A549 (cell line): ENCODE results near the gene ENPP7.

ENCODE experiments used
- JUNB ChIP-seq: fragments of >200 bp; sonication (Bioruptor Twin); formaldehyde crosslinking; IDR thresholded peaks from 2 replicates; pipeline ENCODE4 v1.6.1; 2016
- TF ChIP-seq, protein P1 (sequence below): fragments of >200 bp; sonication (Bioruptor Twin); formaldehyde crosslinking; IDR thresholded peaks from 3 replicates; pipeline ENCODE4 v1.5.1; 2016

GRCh38 chr17:79774561-79774975 lies 43.8 kb downstream of the ENPP7 start:
- TF ChIP-seq, protein P1, sequence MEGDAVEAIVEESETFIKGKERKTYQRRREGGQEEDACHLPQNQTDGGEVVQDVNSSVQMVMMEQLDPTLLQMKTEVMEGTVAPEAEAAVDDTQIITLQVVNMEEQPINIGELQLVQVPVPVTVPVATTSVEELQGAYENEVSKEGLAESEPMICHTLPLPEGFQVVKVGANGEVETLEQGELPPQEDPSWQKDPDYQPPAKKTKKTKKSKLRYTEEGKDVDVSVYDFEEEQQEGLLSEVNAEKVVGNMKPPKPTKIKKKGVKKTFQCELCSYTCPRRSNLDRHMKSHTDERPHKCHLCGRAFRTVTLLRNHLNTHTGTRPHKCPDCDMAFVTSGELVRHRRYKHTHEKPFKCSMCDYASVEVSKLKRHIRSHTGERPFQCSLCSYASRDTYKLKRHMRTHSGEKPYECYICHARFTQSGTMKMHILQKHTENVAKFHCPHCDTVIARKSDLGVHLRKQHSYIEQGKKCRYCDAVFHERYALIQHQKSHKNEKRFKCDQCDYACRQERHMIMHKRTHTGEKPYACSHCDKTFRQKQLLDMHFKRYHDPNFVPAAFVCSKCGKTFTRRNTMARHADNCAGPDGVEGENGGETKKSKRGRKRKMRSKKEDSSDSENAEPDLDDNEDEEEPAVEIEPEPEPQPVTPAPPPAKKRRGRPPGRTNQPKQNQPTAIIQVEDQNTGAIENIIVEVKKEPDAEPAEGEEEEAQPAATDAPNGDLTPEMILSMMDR: no peak
- no peak for TF ChIP-seq JUNB
